ENCODE measurements around the gene NPIPB8. TPM values are rescaled to one million over a fixed set of nuclear protein-coding genes. Genes with fewer than 3 reads are reported as not detected.

NPIPB8 gene
- total and polyA plus RNA-seq, 2 of the 13 experiments (the other 11 are each of a cell fraction or from before 2014, with no cell fraction given), result 0.49 to 2.3 TPM

GRCh38 chr16:28592979-28593553 is 44.8 kb upstream of the NPIPB8 start (continued):
- TF ChIP-seq SKI (IDR thresholded peaks at IDR 0.05; ENCODE audit: partially characterized antibody) (no peak), ZNF687 (CRISPR knock-in tag; IDR thresholded peaks at IDR 0.05) (peak; percentile 40; the same call in 1 of the 2 replicates), ZNF430 (CRISPR knock-in tag; IDR thresholded peaks at IDR 0.05) (no peak), BHLHE40 (IDR thresholded peaks at IDR 0.05; ENCODE audit: low read length) (no peak), SP4 (CRISPR knock-in tag; IDR thresholded peaks at IDR 0.05) (no peak), ARNT (IDR thresholded peaks at IDR 0.05) (no peak), SSRP1 (CRISPR knock-in tag; IDR thresholded peaks at IDR 0.05) (peak; percentile 50; the same call in 1 of the 2 replicates), FOXK1 (CRISPR knock-in tag; IDR thresholded peaks at IDR 0.05; ENCODE audit: borderline replicate concordance, low read depth) (no peak), TBX2 (CRISPR knock-in tag; IDR thresholded peaks at IDR 0.05; ENCODE audit: borderline replicate concordance) (no peak), ZNF713 (CRISPR knock-in tag; IDR thresholded peaks at IDR 0.05) (no peak), GABPB1 (CRISPR knock-in tag; IDR thresholded peaks at IDR 0.05) (peak; percentile 23; the same call in 1 of the 2 replicates), DPF2 (CRISPR knock-in tag; IDR thresholded peaks at IDR 0.05; ENCODE audit: borderline replicate concordance, low read depth) (no peak), RBFOX2 (IDR thresholded peaks at IDR 0.05; ENCODE audit: low read depth, low read length) (peak; percentile 63), NFYB (CRISPR knock-in tag; IDR thresholded peaks at IDR 0.05) (no peak)
- TF ChIP-seq, protein P1, sequence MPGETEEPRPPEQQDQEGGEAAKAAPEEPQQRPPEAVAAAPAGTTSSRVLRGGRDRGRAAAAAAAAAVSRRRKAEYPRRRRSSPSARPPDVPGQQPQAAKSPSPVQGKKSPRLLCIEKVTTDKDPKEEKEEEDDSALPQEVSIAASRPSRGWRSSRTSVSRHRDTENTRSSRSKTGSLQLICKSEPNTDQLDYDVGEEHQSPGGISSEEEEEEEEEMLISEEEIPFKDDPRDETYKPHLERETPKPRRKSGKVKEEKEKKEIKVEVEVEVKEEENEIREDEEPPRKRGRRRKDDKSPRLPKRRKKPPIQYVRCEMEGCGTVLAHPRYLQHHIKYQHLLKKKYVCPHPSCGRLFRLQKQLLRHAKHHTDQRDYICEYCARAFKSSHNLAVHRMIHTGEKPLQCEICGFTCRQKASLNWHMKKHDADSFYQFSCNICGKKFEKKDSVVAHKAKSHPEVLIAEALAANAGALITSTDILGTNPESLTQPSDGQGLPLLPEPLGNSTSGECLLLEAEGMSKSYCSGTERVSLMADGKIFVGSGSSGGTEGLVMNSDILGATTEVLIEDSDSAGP (CRISPR knock-in tag; IDR thresholded peaks at IDR 0.05; ENCODE audit: borderline replicate concordance), result peak; percentile 34; the same call in 1 of the 2 replicates
- TF ChIP-seq, protein P2, sequence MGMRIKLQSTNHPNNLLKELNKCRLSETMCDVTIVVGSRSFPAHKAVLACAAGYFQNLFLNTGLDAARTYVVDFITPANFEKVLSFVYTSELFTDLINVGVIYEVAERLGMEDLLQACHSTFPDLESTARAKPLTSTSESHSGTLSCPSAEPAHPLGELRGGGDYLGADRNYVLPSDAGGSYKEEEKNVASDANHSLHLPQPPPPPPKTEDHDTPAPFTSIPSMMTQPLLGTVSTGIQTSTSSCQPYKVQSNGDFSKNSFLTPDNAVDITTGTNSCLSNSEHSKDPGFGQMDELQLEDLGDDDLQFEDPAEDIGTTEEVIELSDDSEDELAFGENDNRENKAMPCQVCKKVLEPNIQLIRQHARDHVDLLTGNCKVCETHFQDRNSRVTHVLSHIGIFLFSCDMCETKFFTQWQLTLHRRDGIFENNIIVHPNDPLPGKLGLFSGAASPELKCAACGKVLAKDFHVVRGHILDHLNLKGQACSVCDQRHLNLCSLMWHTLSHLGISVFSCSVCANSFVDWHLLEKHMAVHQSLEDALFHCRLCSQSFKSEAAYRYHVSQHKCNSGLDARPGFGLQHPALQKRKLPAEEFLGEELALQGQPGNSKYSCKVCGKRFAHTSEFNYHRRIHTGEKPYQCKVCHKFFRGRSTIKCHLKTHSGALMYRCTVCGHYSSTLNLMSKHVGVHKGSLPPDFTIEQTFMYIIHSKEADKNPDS (CRISPR knock-in tag; IDR thresholded peaks at IDR 0.05), result no peak
- TF ChIP-seq, protein P3, sequence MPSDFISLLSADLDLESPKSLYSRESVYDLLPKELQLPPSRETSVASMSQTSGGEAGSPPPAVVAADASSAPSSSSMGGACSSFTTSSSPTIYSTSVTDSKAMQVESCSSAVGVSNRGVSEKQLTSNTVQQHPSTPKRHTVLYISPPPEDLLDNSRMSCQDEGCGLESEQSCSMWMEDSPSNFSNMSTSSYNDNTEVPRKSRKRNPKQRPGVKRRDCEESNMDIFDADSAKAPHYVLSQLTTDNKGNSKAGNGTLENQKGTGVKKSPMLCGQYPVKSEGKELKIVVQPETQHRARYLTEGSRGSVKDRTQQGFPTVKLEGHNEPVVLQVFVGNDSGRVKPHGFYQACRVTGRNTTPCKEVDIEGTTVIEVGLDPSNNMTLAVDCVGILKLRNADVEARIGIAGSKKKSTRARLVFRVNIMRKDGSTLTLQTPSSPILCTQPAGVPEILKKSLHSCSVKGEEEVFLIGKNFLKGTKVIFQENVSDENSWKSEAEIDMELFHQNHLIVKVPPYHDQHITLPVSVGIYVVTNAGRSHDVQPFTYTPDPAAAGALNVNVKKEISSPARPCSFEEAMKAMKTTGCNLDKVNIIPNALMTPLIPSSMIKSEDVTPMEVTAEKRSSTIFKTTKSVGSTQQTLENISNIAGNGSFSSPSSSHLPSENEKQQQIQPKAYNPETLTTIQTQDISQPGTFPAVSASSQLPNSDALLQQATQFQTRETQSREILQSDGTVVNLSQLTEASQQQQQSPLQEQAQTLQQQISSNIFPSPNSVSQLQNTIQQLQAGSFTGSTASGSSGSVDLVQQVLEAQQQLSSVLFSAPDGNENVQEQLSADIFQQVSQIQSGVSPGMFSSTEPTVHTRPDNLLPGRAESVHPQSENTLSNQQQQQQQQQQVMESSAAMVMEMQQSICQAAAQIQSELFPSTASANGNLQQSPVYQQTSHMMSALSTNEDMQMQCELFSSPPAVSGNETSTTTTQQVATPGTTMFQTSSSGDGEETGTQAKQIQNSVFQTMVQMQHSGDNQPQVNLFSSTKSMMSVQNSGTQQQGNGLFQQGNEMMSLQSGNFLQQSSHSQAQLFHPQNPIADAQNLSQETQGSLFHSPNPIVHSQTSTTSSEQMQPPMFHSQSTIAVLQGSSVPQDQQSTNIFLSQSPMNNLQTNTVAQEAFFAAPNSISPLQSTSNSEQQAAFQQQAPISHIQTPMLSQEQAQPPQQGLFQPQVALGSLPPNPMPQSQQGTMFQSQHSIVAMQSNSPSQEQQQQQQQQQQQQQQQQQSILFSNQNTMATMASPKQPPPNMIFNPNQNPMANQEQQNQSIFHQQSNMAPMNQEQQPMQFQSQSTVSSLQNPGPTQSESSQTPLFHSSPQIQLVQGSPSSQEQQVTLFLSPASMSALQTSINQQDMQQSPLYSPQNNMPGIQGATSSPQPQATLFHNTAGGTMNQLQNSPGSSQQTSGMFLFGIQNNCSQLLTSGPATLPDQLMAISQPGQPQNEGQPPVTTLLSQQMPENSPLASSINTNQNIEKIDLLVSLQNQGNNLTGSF (CRISPR knock-in tag; IDR thresholded peaks at IDR 0.05), result no peak

Measured in HepG2 (cell line).